Measurements from ENCODE around the gene NOXA1. TPM values are rescaled to one million over a fixed set of nuclear protein-coding genes. Genes with fewer than 3 reads are reported as not detected.

NOXA1 gene
- polyA plus RNA-seq, 3 donors: 1.3 to 9.4 (median 1.6) TPM

DNA sequence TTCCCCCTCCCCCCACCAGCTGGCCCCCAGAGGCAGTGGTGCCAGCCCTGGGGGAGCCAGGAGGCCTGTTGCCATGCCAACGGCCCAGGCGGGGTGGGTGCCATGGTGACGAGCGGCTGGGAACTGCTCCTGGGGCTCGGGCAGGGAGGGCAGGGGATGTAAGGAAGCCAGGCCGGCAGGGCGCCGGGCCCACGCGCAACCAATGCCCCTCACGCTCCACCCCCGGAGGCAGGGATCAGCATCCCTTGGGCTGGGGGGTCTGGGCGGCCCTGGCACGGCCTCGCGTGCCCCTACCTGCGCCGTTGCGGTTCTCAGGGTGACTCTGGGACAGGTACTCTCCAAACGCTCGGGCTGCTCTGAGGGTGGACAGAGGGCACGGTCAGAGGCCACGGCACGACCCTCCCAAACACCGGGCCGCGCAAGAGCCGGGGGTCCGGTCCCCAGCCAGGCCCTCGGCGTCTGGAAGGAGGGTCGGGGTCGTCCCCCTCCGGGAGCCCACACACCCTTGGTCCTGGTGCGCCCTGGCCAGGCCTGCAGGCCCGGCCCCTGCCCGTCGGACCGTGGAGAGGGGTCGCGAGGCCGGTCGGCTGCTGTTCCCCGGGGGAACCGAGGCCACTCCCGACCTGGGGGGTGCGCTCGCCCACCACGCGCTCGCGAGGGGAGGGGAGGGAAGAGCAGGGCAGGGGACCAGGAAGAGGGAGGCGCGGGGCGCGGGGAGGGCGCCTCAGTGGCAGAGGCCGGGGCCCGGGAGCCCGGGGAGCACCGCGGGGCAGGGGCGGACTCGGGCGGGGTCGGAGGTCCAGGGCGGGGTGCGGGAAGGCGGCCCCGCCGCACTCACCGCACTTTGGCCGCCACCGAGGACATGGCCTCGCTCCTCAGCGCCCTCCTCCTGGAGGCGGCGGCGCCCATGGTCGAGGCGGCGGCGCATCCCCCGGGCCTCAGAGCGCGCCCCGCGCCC, 35.3 kb downstream of the NOXA1 start:
- peaks cover 0 to 15% of the 10 kb centered on the region in 2 donors for H3K27me3 ChIP-seq (ENCODE audit: control insufficient read depth in 2 of 2, insufficient read depth in 2 of 2, low read length in 2 of 2)
- intact Hi-C loops (cut with micrococcal nuclease): loop anchor here in 1 of 2 donors (5.0 kb wide), 1 partner anchor 36 kb away; the partner anchor contains the start of genes EXD3 and NOXA1
- H3K79me2 ChIP-seq (ENCODE audit: insufficient read depth, low read length): no peaks in the 10 kb centered on the region
- H3K4me3 Mint-ChIP-seq: peak overlapping the region in 1 of 2 donors; percentile 31
- peak overlapping the region; percentile 73 for H3K9ac ChIP-seq (ENCODE audit: insufficient read depth, low read length, poor library complexity, severe bottlenecking)
- H3K27ac ChIP-seq (ENCODE audit: low read depth in 1 of 2, low read length in 2 of 2): peak overlapping the region in 1 of 2 donors; percentile 41
- no peaks in the 10 kb centered on the region for H4K20me1 ChIP-seq (ENCODE audit: insufficient read depth, low read length)
- peak overlapping the region; percentile 26 to 75 (median 46) for H3K4me3 ChIP-seq (replicated peaks in 1 of 3; ENCODE audit: low read depth in 2 of 3, low read length in 3 of 3)
- TF ChIP-seq, protein P1, sequence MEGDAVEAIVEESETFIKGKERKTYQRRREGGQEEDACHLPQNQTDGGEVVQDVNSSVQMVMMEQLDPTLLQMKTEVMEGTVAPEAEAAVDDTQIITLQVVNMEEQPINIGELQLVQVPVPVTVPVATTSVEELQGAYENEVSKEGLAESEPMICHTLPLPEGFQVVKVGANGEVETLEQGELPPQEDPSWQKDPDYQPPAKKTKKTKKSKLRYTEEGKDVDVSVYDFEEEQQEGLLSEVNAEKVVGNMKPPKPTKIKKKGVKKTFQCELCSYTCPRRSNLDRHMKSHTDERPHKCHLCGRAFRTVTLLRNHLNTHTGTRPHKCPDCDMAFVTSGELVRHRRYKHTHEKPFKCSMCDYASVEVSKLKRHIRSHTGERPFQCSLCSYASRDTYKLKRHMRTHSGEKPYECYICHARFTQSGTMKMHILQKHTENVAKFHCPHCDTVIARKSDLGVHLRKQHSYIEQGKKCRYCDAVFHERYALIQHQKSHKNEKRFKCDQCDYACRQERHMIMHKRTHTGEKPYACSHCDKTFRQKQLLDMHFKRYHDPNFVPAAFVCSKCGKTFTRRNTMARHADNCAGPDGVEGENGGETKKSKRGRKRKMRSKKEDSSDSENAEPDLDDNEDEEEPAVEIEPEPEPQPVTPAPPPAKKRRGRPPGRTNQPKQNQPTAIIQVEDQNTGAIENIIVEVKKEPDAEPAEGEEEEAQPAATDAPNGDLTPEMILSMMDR (IDR thresholded peaks at IDR 0.05): no peak
- H3K9me3 ChIP-seq (replicated peaks in 1 of 2; ENCODE audit: control insufficient read depth in 1 of 2, insufficient read depth in 1 of 2, low read length in 2 of 2): peaks cover 14 to 15% of the 10 kb centered on the region in 2 donors
- H3K36me3 ChIP-seq (replicated peaks in 1 of 2; ENCODE audit: control insufficient read depth in 1 of 2, insufficient read depth in 2 of 2, low read length in 2 of 2): peaks cover 6 to 7% of the 10 kb centered on the region in 2 donors
- peaks cover 5 to 19% (median 11%) of the 10 kb centered on the region in 3 donors for H3K27me3 Mint-ChIP-seq (ENCODE audit: low read depth in 3 of 3)
- peaks cover 11 to 16% of the 10 kb centered on the region in 2 donors for H3K36me3 Mint-ChIP-seq
- H3K27ac Mint-ChIP-seq: no peak overlapping the region
- no peak for DNase-seq
- H3K4me2 ChIP-seq (replicated peaks; ENCODE audit: extremely low read depth, low read length, poor library complexity, severe bottlenecking): peak overlapping the region; percentile 89
- no peak overlapping the region for H2AFZ ChIP-seq (ENCODE audit: insufficient read depth, low read depth, low read length, poor library complexity, severe bottlenecking)
- H3K4me1 Mint-ChIP-seq: peaks cover 13% of the 10 kb centered on the region
- peaks cover 0 to 12% (median 5%) of the 10 kb centered on the region in 7 donors for H3K9me3 Mint-ChIP-seq
- 16% methylated on average over 82 of the region's 88 CpGs for WGBS (ENCODE audit: insufficient coverage)
- peaks cover 28 to 50% of the 10 kb centered on the region in 2 donors for H3K4me1 ChIP-seq (ENCODE audit: control insufficient read depth in 1 of 2, insufficient read depth in 2 of 2, low read length in 2 of 2)

DNA sequence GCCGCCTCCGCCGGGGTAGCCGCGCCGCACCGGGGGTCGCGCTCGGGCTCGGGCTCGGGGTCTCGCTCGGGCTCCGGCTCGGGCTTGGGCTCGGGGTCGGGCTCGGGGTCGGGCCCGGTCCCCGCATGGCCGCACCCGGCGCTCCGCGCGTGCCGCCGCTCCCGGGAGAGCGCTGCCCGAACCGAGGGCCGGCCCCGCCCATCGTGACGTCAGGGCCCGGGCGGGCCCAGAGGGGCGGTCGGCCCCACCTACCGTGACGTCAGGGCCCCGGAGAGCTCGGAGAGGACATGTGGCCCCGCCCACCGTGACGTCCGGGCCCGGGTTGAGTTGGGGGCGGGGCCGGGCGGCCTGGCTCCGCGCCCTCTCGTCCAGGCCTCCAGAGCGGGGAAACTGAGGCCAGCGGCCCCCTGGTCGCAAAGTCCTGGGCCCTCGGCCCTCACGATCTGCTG, 36.0 kb downstream of the NOXA1 start, which contains the start of gene NSMF:
NSMF (minus strand) TSS at position 183 of the 449 bp plus-strand sequence. CDS start 232 bp downstream, outside the sequence.
- H3K4me2 ChIP-seq (replicated peaks; ENCODE audit: extremely low read depth, low read length, poor library complexity, severe bottlenecking): peak within 1 kb of the TSS; percentile 89
- H3K36me3 Mint-ChIP-seq: peaks cover 11 to 16% of the 10 kb centered on the region in 2 donors
- no peaks in the 10 kb centered on the region for H4K20me1 ChIP-seq (ENCODE audit: insufficient read depth, low read length)
- H3K9me3 Mint-ChIP-seq: peaks cover 0 to 14% (median 5%) of the 10 kb centered on the region in 7 donors
- H3K4me3 ChIP-seq (replicated peaks in 1 of 3; ENCODE audit: low read depth in 2 of 3, low read length in 3 of 3): peak within 1 kb of the TSS; percentile 28 to 75 (median 46)
- under 1% methylated on average over 62 of the region's 62 CpGs for WGBS (ENCODE audit: insufficient coverage)
- H3K4me1 ChIP-seq (ENCODE audit: control insufficient read depth in 1 of 2, insufficient read depth in 2 of 2, low read length in 2 of 2): peaks cover 26 to 46% of the 10 kb centered on the region in 2 donors
- no peaks in the 10 kb centered on the region for H3K79me2 ChIP-seq (ENCODE audit: insufficient read depth, low read length)
- H3K27me3 Mint-ChIP-seq (ENCODE audit: low read depth in 3 of 3): peaks cover 5 to 19% (median 11%) of the 10 kb centered on the region in 3 donors
- peak within 1 kb of the TSS; percentile 59 to 76 for H3K4me3 Mint-ChIP-seq
- peaks cover 14 to 15% of the 10 kb centered on the region in 2 donors for H3K9me3 ChIP-seq (replicated peaks in 1 of 2; ENCODE audit: control insufficient read depth in 1 of 2, insufficient read depth in 1 of 2, low read length in 2 of 2)
- H3K27ac Mint-ChIP-seq: peak within 1 kb of the TSS; percentile 54 to 89 (median 72)
- H3K36me3 ChIP-seq (replicated peaks in 1 of 2; ENCODE audit: control insufficient read depth in 1 of 2, insufficient read depth in 2 of 2, low read length in 2 of 2): peaks cover 6 to 7% of the 10 kb centered on the region in 2 donors
- H3K9ac ChIP-seq (ENCODE audit: insufficient read depth, low read length, poor library complexity, severe bottlenecking): peak within 1 kb of the TSS; percentile 73
- intact Hi-C loops (cut with micrococcal nuclease): loop anchor here in 1 of 2 donors (5.0 kb wide), 1 partner anchor 37 kb away; the partner anchor contains the start of genes EXD3 and NOXA1
- H3K4me1 Mint-ChIP-seq: peaks cover 10% of the 10 kb centered on the region
- peaks cover 0 to 15% of the 10 kb centered on the region in 2 donors for H3K27me3 ChIP-seq (ENCODE audit: control insufficient read depth in 2 of 2, insufficient read depth in 2 of 2, low read length in 2 of 2)
- DNase-seq: peak; percentile 90 to 95 (median 92)
- TF ChIP-seq, protein P1 (IDR thresholded peaks at IDR 0.05): no peak
- peak within 1 kb of the TSS; percentile 31 to 87 for H3K27ac ChIP-seq (ENCODE audit: low read depth in 1 of 2, low read length in 2 of 2)
- H2AFZ ChIP-seq (ENCODE audit: insufficient read depth, low read depth, low read length, poor library complexity, severe bottlenecking): peak within 1 kb of the TSS; percentile 97
